Mesothelial cell of epicardium (in vitro differentiated cells): ENCODE measurements around the gene ZDHHC17. TPM values are rescaled to one million over a fixed set of nuclear protein-coding genes. Genes with fewer than 3 reads are reported as not detected.

Experiments used
- DNase-seq, 2 experiments: peaks; one replicate each; pipeline ENCODE4 v3.0.0; 2021; ENCODE audit warnings: low spot score in 2 of 2; ENCODE audit not compliant: unreplicated experiment in 2 of 2
- H3K27ac Mint-ChIP-seq: 2 replicates; pipeline ENCODE4 v1.8.0; 2021; ENCODE audit warnings: mixed read lengths
- H3K27me3 Mint-ChIP-seq: 2 replicates; pipeline ENCODE4 v1.8.0; 2021; ENCODE audit warnings: low read depth, mixed read lengths
- H3K36me3 Mint-ChIP-seq: 2 replicates; pipeline ENCODE4 v1.8.0; 2021; ENCODE audit warnings: mixed read lengths
- H3K4me1 Mint-ChIP-seq: 2 replicates; pipeline ENCODE4 v1.8.0; 2021; ENCODE audit warnings: mixed read lengths
- H3K4me3 Mint-ChIP-seq: 2 replicates; pipeline ENCODE4 v1.8.0; 2021; ENCODE audit warnings: mild to moderate bottlenecking, moderate library complexity, mixed read lengths
- H3K9me3 Mint-ChIP-seq: 2 replicates; pipeline ENCODE4 v1.8.0; 2021; ENCODE audit warnings: mixed read lengths
- total RNA-seq: library from RNA; stranded (reverse); gene quantifications from 3 replicates; pipeline ENCODE4 v1.2.1, GENCODE V29; 2021
- TF ChIP-seq, protein P1 (sequence below): fragments of 200-600 bp; sonication (generic); IDR thresholded peaks from one replicate; pipeline ENCODE4 v1.5.0; 2021; ENCODE audit warnings: antibody characterized with exemption; ENCODE audit not compliant: unreplicated experiment

Gene ZDHHC17
- total RNA-seq, 1 donor from 2014 or later: 61.7 TPM

DNA sequence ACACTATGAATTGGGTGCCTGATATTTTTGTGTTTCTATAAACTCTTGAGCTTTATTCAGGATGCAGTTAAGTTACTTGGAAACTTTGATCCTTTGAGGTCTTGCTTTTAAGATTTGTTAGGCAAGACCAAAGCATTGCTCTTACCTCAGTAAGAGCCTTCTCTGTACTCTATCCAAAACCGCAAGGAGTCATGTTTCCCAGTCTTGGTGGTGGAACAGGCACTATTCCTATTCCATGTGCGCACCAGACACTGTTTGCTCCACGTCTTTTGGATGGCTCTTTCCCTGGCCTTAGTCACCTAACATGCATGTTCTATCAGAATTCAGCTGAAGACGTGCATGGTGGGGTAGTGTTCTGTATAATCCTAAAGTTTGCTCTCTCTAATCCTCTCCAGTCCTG is 91.4 kb downstream of the ZDHHC17 start:
- TF ChIP-seq, protein P1, sequence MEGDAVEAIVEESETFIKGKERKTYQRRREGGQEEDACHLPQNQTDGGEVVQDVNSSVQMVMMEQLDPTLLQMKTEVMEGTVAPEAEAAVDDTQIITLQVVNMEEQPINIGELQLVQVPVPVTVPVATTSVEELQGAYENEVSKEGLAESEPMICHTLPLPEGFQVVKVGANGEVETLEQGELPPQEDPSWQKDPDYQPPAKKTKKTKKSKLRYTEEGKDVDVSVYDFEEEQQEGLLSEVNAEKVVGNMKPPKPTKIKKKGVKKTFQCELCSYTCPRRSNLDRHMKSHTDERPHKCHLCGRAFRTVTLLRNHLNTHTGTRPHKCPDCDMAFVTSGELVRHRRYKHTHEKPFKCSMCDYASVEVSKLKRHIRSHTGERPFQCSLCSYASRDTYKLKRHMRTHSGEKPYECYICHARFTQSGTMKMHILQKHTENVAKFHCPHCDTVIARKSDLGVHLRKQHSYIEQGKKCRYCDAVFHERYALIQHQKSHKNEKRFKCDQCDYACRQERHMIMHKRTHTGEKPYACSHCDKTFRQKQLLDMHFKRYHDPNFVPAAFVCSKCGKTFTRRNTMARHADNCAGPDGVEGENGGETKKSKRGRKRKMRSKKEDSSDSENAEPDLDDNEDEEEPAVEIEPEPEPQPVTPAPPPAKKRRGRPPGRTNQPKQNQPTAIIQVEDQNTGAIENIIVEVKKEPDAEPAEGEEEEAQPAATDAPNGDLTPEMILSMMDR: no peak
- Mint-ChIP-seq H3K9me3 (peaks cover 22% of the 10 kb centered on the region), H3K4me1 (peaks cover 4% of the 10 kb centered on the region), H3K4me3 (no peak overlapping the region), H3K27ac (no peak overlapping the region), H3K27me3 (no peaks in the 10 kb centered on the region), H3K36me3 (peaks cover 54% of the 10 kb centered on the region)
- DNase-seq: no peak

DNA sequence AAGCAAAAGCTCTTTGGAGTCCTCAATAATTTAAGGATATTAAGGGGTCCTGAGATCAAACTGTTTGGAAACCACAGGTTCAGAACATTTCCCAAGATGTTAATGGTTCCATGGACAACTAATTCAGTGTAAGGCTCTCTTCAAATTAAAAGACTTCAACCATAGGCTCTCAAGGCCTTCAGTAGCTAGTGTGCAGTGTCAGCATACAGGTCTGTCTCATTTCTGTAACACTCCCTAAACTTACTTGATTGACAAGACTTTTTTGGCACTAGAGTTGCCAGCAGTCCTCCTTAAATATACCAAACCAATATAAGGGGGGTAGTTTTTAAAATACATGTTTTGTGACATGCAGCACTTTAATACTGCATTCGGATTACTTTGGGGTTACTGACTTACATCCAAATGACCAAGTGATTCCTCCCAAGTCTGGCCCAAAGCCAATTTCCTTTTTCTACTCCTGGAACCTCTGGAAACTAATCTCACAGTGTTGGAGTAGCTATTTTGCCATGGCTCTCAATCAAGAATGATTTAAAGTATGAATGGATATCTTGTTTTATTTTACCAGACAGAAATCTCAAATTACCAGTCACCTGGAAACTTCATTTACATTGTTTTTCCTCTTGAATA is 92.2 kb downstream of the ZDHHC17 start:
- no peak for DNase-seq
- peaks cover 22% of the 10 kb centered on the region for H3K9me3 Mint-ChIP-seq
- H3K36me3 Mint-ChIP-seq: peaks cover 50% of the 10 kb centered on the region
- H3K27me3 Mint-ChIP-seq: no peaks in the 10 kb centered on the region
- TF ChIP-seq, protein P1: no peak
- no peak overlapping the region for H3K4me3 Mint-ChIP-seq
- no peak overlapping the region for H3K27ac Mint-ChIP-seq
- H3K4me1 Mint-ChIP-seq: peaks cover 6% of the 10 kb centered on the region

DNA sequence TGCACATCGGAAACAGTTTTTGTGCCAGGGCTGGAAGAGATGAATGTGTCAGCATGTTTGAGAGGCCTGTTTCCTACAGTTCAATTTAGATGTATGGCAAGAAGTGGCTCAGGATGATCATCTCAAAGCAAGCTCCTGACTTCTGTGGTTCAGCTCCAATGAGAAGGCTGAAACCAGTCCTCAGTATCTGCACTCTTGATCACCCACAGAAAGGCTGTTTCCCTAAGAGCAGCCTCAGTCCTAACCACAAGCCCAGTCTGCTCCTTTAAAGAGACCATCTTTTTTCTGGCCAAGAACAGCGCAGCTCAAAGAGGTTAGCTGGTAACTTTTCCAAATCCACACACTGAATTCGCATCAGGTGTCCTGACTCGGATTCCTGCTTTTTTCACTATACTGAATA is 95.7 kb downstream of the ZDHHC17 start:
- H3K9me3 Mint-ChIP-seq: peaks cover 21% of the 10 kb centered on the region
- peaks cover 54% of the 10 kb centered on the region for H3K36me3 Mint-ChIP-seq
- no peak for DNase-seq
- no peaks in the 10 kb centered on the region for H3K27me3 Mint-ChIP-seq
- H3K27ac Mint-ChIP-seq: peak overlapping the region; percentile 68
- H3K4me3 Mint-ChIP-seq: no peak overlapping the region
- peaks cover 17% of the 10 kb centered on the region for H3K4me1 Mint-ChIP-seq
- TF ChIP-seq, protein P1: no peak

DNA sequence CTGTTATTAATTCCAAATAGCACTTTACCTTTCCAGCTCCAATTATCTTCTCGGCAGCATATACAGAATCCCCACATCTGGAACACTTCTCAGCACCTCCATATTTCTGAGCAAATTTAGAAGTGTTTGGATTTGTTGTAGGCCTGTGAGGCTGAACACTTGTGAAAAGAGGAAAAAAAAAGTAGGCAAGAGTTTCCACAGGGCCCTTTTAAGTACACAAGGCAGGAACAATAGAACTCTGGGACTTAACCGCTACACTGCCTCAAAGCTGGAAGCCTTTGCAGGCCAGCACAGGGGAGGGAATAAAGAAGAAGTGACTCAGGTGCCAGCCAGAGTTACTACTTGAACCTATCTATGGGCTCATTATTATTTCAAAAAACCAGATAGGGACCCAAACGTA is 96.3 kb downstream of the ZDHHC17 start:
- Mint-ChIP-seq H3K9me3 (peaks cover 15% of the 10 kb centered on the region), H3K27me3 (no peaks in the 10 kb centered on the region), H3K4me1 (peaks cover 18% of the 10 kb centered on the region), H3K36me3 (peaks cover 48% of the 10 kb centered on the region), H3K4me3 (no peak overlapping the region), H3K27ac (peak overlapping the region; percentile 68)
- no peak for DNase-seq
- TF ChIP-seq, protein P1: no peak

DNA sequence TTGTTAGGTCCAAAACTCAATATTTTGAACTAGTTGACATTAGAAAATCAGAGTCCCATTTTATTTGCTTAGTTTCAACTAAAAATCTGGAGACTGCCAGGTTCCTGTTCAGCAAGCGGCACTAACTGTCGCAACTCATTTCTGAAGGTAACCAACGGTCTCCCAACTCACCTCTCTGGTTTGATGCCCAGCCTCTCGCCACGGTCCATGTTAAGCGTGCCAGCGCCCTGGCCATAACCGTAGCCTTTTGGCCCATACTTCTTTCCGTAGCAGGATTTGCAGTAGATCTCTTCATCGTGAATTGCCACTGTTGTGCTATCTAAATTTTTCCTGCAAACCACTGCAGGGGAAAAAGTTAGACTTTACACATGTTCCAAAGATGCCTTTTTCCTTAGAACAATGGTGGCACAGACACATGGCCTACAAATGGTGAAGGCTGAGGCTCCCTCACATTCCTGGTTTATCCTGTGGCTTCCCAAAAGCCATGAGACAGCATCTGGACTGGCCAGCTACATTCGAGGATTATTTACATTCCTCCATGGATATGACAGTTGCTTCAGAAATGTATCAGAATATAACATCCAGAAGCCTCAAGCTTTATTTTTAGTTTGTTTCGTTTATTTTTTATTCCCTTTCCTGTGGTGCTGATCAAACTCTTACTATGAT is 99.2 kb downstream of the ZDHHC17 start:
- H3K4me3 Mint-ChIP-seq: no peak overlapping the region
- peaks cover 29% of the 10 kb centered on the region for H3K4me1 Mint-ChIP-seq
- H3K9me3 Mint-ChIP-seq: no peaks in the 10 kb centered on the region
- H3K36me3 Mint-ChIP-seq: peaks cover 23% of the 10 kb centered on the region
- TF ChIP-seq, protein P1: no peak
- H3K27me3 Mint-ChIP-seq: no peaks in the 10 kb centered on the region
- peak overlapping the region; percentile 14 for H3K27ac Mint-ChIP-seq
- DNase-seq: no peak
